ENCODE results near the gene CARD18. TPM values are rescaled to one million over a fixed set of nuclear protein-coding genes. Genes with fewer than 3 reads are reported as not detected.

Gene CARD18
- total and polyA plus RNA-seq, 7 experiments from 2014 or later: not detected

DNA sequence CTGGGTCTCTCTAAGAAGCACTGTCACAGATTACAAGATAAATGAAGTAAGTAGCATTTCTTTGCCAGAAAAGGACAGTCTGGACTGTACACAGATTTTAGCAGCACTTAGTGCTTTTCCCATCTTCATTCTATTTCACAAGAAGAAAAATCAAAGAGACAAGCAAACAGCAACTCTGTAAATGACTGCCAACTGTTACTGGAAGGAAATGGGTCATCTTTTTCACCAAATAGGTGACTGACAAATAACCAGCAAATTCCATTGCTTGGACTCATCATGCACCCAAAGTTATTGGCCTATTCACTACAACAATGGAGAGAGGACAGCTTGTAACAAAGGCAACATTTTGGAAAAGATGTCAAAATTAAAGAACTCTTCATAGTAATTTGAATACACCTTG lies 28.9 kb upstream of the CARD18 start:
- Histone ChIP-seq H3K36me3 (ENCODE audit: control insufficient read depth in 2 of 3, insufficient read depth in 3 of 3, low read length in 3 of 3) (no peaks in the 10 kb centered on the region), H3K9me3 (ENCODE audit: control insufficient read depth in 2 of 3, low read length in 3 of 3) (no peaks in the 10 kb centered on the region), H3K27me3 (ENCODE audit: control insufficient read depth in 2 of 2, insufficient read depth in 2 of 2, low read length in 2 of 2) (no peaks in the 10 kb centered on the region), H3K4me3 (ENCODE audit: low read length) (no peak overlapping the region), H3K27ac (ENCODE audit: low read depth, low read length) (no peak overlapping the region), H3K4me1 (ENCODE audit: control insufficient read depth in 2 of 2, insufficient read depth in 2 of 2, low read length in 2 of 2) (no peaks in the 10 kb centered on the region)
- peaks cover 0 to 3% (median 0%) of the 10 kb centered on the region in 5 donors for H3K36me3 Mint-ChIP-seq
- H3K27ac Mint-ChIP-seq: no peak overlapping the region
- CTCF ChIA-PET: no interaction called here
- H3K4me3 Mint-ChIP-seq: no peak overlapping the region
- no peaks in the 10 kb centered on the region for H3K4me1 Mint-ChIP-seq
- DNase-seq: no peak
- H3K27me3 Mint-ChIP-seq: no peaks in the 10 kb centered on the region
- intact Hi-C loops (cut with micrococcal nuclease): no loop called here
- peaks cover 0 to 26% (median 7%) of the 10 kb centered on the region in 11 donors for H3K9me3 Mint-ChIP-seq
- POLR2A ChIA-PET: interaction anchor here (0.7 kb wide), 1 partner anchor 117 kb away, joined by 3 read pairs; no protein-coding TSS in a partner anchor
- no peak for ATAC-seq

DNA sequence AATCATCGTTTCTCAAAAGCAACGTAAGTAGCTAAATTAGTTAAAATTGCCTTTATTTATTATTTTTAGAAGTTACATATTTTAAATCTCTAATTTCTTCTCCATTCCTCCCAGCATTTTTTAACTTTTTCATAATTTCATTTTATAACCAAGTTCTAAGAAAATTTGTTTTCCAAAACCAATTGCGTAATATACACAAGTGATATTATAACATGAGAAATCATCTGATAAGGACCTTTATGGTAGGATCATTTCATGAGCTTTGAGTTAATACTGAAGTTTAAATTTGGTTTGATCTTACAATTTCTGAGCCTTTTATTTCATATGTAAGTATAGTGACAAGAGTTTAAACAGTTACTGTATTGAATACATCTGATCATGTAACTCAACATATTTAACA lies 27.7 kb upstream of the CARD18 start:
- Mint-ChIP-seq H3K4me1 (no peaks in the 10 kb centered on the region), H3K4me3 (no peak overlapping the region), H3K27ac (no peak overlapping the region), H3K9me3 (peaks cover 0 to 22% (median 7%) of the 10 kb centered on the region in 11 donors), H3K36me3 (peaks cover 0 to 3% (median 0%) of the 10 kb centered on the region in 5 donors), H3K27me3 (no peaks in the 10 kb centered on the region)
- DNase-seq (no peak), ATAC-seq (no peak)
- Histone ChIP-seq H3K4me3 (ENCODE audit: low read length) (no peak overlapping the region), H3K27ac (ENCODE audit: low read depth, low read length) (no peak overlapping the region), H3K27me3 (ENCODE audit: control insufficient read depth in 2 of 2, insufficient read depth in 2 of 2, low read length in 2 of 2) (no peaks in the 10 kb centered on the region), H3K9me3 (ENCODE audit: control insufficient read depth in 2 of 3, low read length in 3 of 3) (no peaks in the 10 kb centered on the region), H3K4me1 (ENCODE audit: control insufficient read depth in 2 of 2, insufficient read depth in 2 of 2, low read length in 2 of 2) (no peaks in the 10 kb centered on the region), H3K36me3 (ENCODE audit: control insufficient read depth in 2 of 3, insufficient read depth in 3 of 3, low read length in 3 of 3) (no peaks in the 10 kb centered on the region)
- ChIA-PET POLR2A (no interaction called here), CTCF (no interaction called here)
- intact Hi-C loops (cut with micrococcal nuclease): no loop called here

DNA sequence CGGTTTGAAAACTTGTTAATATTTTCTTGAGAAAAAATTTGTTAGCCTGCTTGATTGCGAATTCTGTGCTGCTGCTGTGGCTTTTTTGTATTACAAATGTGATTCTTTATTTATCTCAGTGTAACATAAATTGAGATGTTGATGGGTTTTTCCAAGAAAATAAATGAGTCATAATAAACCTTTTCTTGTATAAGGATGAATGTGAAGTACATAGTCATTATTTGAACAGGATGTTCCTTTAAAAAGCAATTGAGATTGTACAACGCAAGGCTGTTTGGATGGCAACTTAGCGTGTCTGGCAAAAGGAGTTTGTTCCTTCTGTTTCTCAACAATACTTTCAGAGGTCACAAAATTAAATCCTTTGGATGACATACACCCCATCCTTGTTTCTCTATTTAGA lies 24.6 kb upstream of the CARD18 start:
- Mint-ChIP-seq H3K9me3 (no peaks in the 10 kb centered on the region), H3K27ac (no peak overlapping the region), H3K4me1 (no peaks in the 10 kb centered on the region), H3K27me3 (no peaks in the 10 kb centered on the region), H3K36me3 (no peaks in the 10 kb centered on the region), H3K4me3 (no peak overlapping the region)
- no peaks in the 10 kb centered on the region for H3K4me1 ChIP-seq (ENCODE audit: control insufficient read depth in 2 of 2, insufficient read depth in 2 of 2, low read length in 2 of 2)
- DNase-seq (no peak), ATAC-seq (no peak)
- H3K27me3 ChIP-seq (ENCODE audit: control insufficient read depth in 2 of 2, insufficient read depth in 2 of 2, low read length in 2 of 2): no peaks in the 10 kb centered on the region
- no peaks in the 10 kb centered on the region for H3K36me3 ChIP-seq (ENCODE audit: control insufficient read depth in 2 of 3, insufficient read depth in 3 of 3, low read length in 3 of 3)
- CTCF ChIA-PET: no interaction called here
- intact Hi-C loops (cut with micrococcal nuclease): no loop called here
- no peak overlapping the region for H3K27ac ChIP-seq (ENCODE audit: low read depth, low read length)
- H3K9me3 ChIP-seq (ENCODE audit: control insufficient read depth in 2 of 3, low read length in 3 of 3): no peaks in the 10 kb centered on the region
- H3K4me3 ChIP-seq (ENCODE audit: low read length): no peak overlapping the region
- POLR2A ChIA-PET: no interaction called here

DNA sequence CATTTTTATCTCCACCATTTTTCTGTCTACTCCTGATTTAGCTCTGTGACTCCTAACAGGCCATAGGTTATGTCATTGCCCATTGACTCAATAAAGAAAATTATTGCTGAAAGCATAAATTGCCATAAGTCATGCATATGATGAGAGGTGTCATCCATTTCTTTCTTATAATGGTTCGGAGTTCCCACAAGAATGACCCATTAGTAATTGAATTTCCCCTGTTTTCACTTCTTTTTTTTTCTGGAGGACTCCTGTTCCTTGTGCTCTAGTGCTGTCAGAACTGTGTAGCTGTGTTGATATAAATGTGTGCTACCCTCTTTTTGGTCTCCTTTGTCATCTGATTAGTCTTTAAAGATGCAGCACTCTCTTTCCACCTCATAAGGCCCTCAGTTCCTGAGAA lies 22.9 kb upstream of the CARD18 start:
- ATAC-seq (no peak), DNase-seq (no peak)
- H3K4me1 ChIP-seq (ENCODE audit: control insufficient read depth in 2 of 2, insufficient read depth in 2 of 2, low read length in 2 of 2): no peaks in the 10 kb centered on the region
- H3K9me3 ChIP-seq (ENCODE audit: control insufficient read depth in 2 of 3, low read length in 3 of 3): no peaks in the 10 kb centered on the region
- Mint-ChIP-seq H3K27me3 (no peaks in the 10 kb centered on the region), H3K9me3 (no peaks in the 10 kb centered on the region), H3K36me3 (no peaks in the 10 kb centered on the region), H3K4me1 (no peaks in the 10 kb centered on the region), H3K4me3 (no peak overlapping the region), H3K27ac (no peak overlapping the region)
- H3K36me3 ChIP-seq (ENCODE audit: control insufficient read depth in 2 of 3, insufficient read depth in 3 of 3, low read length in 3 of 3): no peaks in the 10 kb centered on the region
- H3K27ac ChIP-seq (ENCODE audit: low read depth, low read length): no peak overlapping the region
- POLR2A ChIA-PET: no interaction called here
- H3K27me3 ChIP-seq (ENCODE audit: control insufficient read depth in 2 of 2, insufficient read depth in 2 of 2, low read length in 2 of 2): no peaks in the 10 kb centered on the region
- intact Hi-C loops (cut with micrococcal nuclease): no loop called here
- CTCF ChIA-PET: no interaction called here
- no peak overlapping the region for H3K4me3 ChIP-seq (ENCODE audit: low read length)

DNA sequence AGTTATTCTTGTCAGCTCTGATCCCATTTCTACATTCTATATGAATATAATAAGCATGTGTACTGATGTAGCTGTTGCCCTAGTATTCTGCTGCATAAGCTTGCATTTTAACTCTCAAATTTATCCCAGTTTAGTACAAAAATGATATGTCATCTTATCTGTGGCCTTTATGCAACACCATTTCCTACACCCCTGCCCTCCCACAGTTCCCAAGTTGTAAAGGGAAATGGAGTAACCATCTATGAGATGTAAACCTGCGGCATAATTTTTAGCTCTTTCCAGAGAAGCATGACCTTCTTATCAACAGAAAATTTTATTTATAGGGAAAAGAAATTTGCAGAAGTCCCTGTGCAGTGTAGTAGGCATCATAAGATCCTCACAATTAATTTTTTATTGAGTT lies 18.9 kb upstream of the CARD18 start:
- no peak for DNase-seq
- no peaks in the 10 kb centered on the region for H3K4me1 ChIP-seq (ENCODE audit: control insufficient read depth in 2 of 2, insufficient read depth in 2 of 2, low read length in 2 of 2)
- no peak overlapping the region for H3K4me3 ChIP-seq (ENCODE audit: low read length)
- intact Hi-C loops (cut with micrococcal nuclease): no loop called here
- ChIA-PET POLR2A (no interaction called here), CTCF (no interaction called here)
- ATAC-seq: no peak
- Mint-ChIP-seq H3K4me1 (no peaks in the 10 kb centered on the region), H3K36me3 (no peaks in the 10 kb centered on the region), H3K4me3 (no peak overlapping the region), H3K27me3 (no peaks in the 10 kb centered on the region), H3K9me3 (no peaks in the 10 kb centered on the region), H3K27ac (no peak overlapping the region)
- H3K36me3 ChIP-seq (ENCODE audit: control insufficient read depth in 2 of 3, insufficient read depth in 3 of 3, low read length in 3 of 3): no peaks in the 10 kb centered on the region
- no peaks in the 10 kb centered on the region for H3K9me3 ChIP-seq (ENCODE audit: control insufficient read depth in 2 of 3, low read length in 3 of 3)
- no peak overlapping the region for H3K27ac ChIP-seq (ENCODE audit: low read depth, low read length)
- no peaks in the 10 kb centered on the region for H3K27me3 ChIP-seq (ENCODE audit: control insufficient read depth in 2 of 2, insufficient read depth in 2 of 2, low read length in 2 of 2)

DNA sequence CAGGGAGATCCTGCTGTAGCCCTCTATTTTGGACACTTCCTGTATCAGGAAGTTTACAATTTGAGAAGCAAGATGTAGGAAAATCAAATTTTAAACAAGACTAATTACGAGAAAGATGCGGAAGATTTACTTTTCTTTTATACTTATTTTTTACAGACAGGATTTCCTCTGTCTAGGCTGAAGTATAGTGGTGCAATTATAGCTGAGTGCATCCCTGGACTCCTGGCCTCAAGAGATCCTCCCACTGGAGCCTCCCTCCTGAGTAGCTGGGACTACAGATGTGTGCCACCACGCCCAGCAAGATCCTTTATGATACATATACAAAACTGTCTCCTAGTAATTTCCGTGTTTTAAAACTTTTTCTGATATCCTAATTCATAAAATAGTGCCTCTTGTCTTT lies 17.2 kb upstream of the CARD18 start:
- ChIA-PET CTCF (interaction anchor here (0.6 kb wide), 1 partner anchor 1004 kb away, joined by 3 read pairs; no protein-coding TSS in a partner anchor), POLR2A (no interaction called here)
- H3K4me3 ChIP-seq (ENCODE audit: low read length): no peak overlapping the region
- no peaks in the 10 kb centered on the region for H3K27me3 ChIP-seq (ENCODE audit: control insufficient read depth in 2 of 2, insufficient read depth in 2 of 2, low read length in 2 of 2)
- DNase-seq (no peak), ATAC-seq (no peak)
- Mint-ChIP-seq H3K4me1 (no peaks in the 10 kb centered on the region), H3K4me3 (no peak overlapping the region), H3K27ac (no peak overlapping the region), H3K36me3 (no peaks in the 10 kb centered on the region), H3K9me3 (no peaks in the 10 kb centered on the region), H3K27me3 (no peaks in the 10 kb centered on the region)
- intact Hi-C loops (cut with micrococcal nuclease): no loop called here
- no peaks in the 10 kb centered on the region for H3K36me3 ChIP-seq (ENCODE audit: control insufficient read depth in 2 of 3, insufficient read depth in 3 of 3, low read length in 3 of 3)
- no peaks in the 10 kb centered on the region for H3K4me1 ChIP-seq (ENCODE audit: control insufficient read depth in 2 of 2, insufficient read depth in 2 of 2, low read length in 2 of 2)
- no peak overlapping the region for H3K27ac ChIP-seq (ENCODE audit: low read depth, low read length)
- H3K9me3 ChIP-seq (ENCODE audit: control insufficient read depth in 2 of 3, low read length in 3 of 3): no peaks in the 10 kb centered on the region

DNA sequence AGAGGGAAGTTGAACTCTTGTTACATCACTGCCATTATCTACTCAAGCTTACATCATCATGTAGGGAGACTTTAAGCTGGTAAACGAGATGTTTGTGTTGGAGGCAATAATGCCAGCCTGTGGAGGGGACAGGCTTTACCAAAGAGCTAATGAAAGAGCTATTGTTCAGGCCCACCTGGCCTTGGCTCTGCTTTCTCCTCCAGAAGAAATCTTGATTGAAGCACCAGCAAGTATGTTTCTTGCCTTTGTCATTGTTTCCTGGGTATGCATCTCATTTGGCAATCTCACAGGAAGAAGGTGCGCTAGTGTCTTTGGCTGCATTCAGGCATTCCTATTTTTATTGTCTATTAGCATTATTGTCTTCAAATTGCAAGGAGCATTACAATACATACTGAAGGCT lies 16.7 kb upstream of the CARD18 start:
- DNase-seq (no peak), ATAC-seq (no peak)
- ChIA-PET CTCF (interaction anchor here (0.6 kb wide), 1 partner anchor 1003 kb away, joined by 3 read pairs; no protein-coding TSS in a partner anchor), POLR2A (no interaction called here)
- Histone ChIP-seq H3K36me3 (ENCODE audit: control insufficient read depth in 2 of 3, insufficient read depth in 3 of 3, low read length in 3 of 3) (no peaks in the 10 kb centered on the region), H3K27ac (ENCODE audit: low read depth, low read length) (no peak overlapping the region), H3K27me3 (ENCODE audit: control insufficient read depth in 2 of 2, insufficient read depth in 2 of 2, low read length in 2 of 2) (no peaks in the 10 kb centered on the region), H3K9me3 (ENCODE audit: control insufficient read depth in 2 of 3, low read length in 3 of 3) (no peaks in the 10 kb centered on the region), H3K4me3 (ENCODE audit: low read length) (no peak overlapping the region), H3K4me1 (ENCODE audit: control insufficient read depth in 2 of 2, insufficient read depth in 2 of 2, low read length in 2 of 2) (no peaks in the 10 kb centered on the region)
- no peak overlapping the region for H3K27ac Mint-ChIP-seq
- no peaks in the 10 kb centered on the region for H3K4me1 Mint-ChIP-seq
- intact Hi-C loops (cut with micrococcal nuclease): no loop called here
- no peaks in the 10 kb centered on the region for H3K36me3 Mint-ChIP-seq
- H3K27me3 Mint-ChIP-seq: no peaks in the 10 kb centered on the region
- H3K4me3 Mint-ChIP-seq: no peak overlapping the region
- H3K9me3 Mint-ChIP-seq: no peaks in the 10 kb centered on the region

Data from naive thymus-derived CD4-positive, alpha-beta T cell (primary cell).